Daoy (cell line): ENCODE data around the gene EIF2A. TPM values are rescaled to one million over a fixed set of nuclear protein-coding genes. Genes with fewer than 3 reads are reported as not detected.
A peak's percentile ranks its signal among the peaks of the same experiment; 100 is the strongest.

Experiments
- DNase-seq: peaks from one replicate; pipeline ENCODE4 v3.0.0-alpha.2; 2015; ENCODE audit warnings: low read depth
- total RNA-seq: library from RNA; depleted of rRNA; stranded (reverse); fragments of >200 nt; shearing (Covaris generic); gene quantifications from 2 replicates; pipeline ENCODE4 v1.2.3, GENCODE V29; 2014

Gene EIF2A
- total RNA-seq, 1 experiment from 2014 or later, result 228 TPM

GRCh38 chr3:150543128-150543527 lies 3.5 kb upstream of the EIF2A start:
- no peak for DNase-seq

- no peak for DNase-seq
These were observed 3.1 kb upstream of the EIF2A start for GRCh38 chr3:150543531-150543930.

GRCh38 chr3:150544041-150544440 lies 2.5 kb upstream of the EIF2A start:
- DNase-seq, result peak; percentile 35

GRCh38 chr3:150544726-150545125 lies 1.9 kb upstream of the EIF2A start:
- DNase-seq, result no peak

- peak; percentile 7 for DNase-seq
These were observed 965 bp upstream of the EIF2A start for GRCh38 chr3:150545419-150546225.

- DNase-seq, result no peak
These were observed 606 bp downstream of the EIF2A start for GRCh38 chr3:150547045-150547741.

- no peak for DNase-seq
These were observed 9.4 kb downstream of the EIF2A start for GRCh38 chr3:150555859-150556436.

- no peak for DNase-seq
These were observed 10.2 kb downstream of the EIF2A start for GRCh38 chr3:150556792-150557191.

GRCh38 chr3:150557725-150558124 lies 11.1 kb downstream of the EIF2A start:
- DNase-seq, result no peak

- no peak for DNase-seq
These were observed 17.7 kb downstream of the EIF2A start for GRCh38 chr3:150564243-150564642.

GRCh38 chr3:150567328-150567727 lies 20.7 kb downstream of the EIF2A start:
- no peak for DNase-seq

GRCh38 chr3:150577855-150578254 lies 31.3 kb downstream of the EIF2A start:
- DNase-seq, result no peak

- DNase-seq, result no peak
These were observed 34.6 kb downstream of the EIF2A start for GRCh38 chr3:150581174-150581573.

GRCh38 chr3:150582620-150583019 lies 36.0 kb downstream of the EIF2A start:
- no peak for DNase-seq

GRCh38 chr3:150583028-150583427 lies 36.4 kb downstream of the EIF2A start:
- DNase-seq, result no peak

GRCh38 chr3:150588027-150588830 lies 41.6 kb downstream of the EIF2A start:
- DNase-seq, result no peak

GRCh38 chr3:150589759-150590158 lies 43.2 kb downstream of the EIF2A start:
- no peak for DNase-seq

GRCh38 chr3:150594150-150594549 lies 47.6 kb downstream of the EIF2A start:
- no peak for DNase-seq

- DNase-seq, result no peak
These were observed 51.1 kb downstream of the EIF2A start for GRCh38 chr3:150597646-150598045.

- peak; percentile 88 for DNase-seq
These were observed 53.2 kb downstream of the EIF2A start for GRCh38 chr3:150599611-150600297.
